Uterus (tissue), 2 donors: ENCODE results near the gene RPS25.

ENCODE experiments used
- POLR2A ChIP-seq, 2 donors: fragments of 450-650 bp; IDR thresholded peaks; one replicate each; pipeline ENCODE4 v1.6.1; 2016; ENCODE audit warnings: antibody characterized with exemption in 2 of 2, mild to moderate bottlenecking in 1 of 2, moderate library complexity in 1 of 2
- TF ChIP-seq, protein P1 (sequence below), 4 experiments: fragments of 200-600 bp in 2 of 4; fragments of 450-650 bp in 2 of 4; sonication (generic) in 2 of 4; IDR thresholded peaks; one replicate each; pipeline ENCODE4 v1.5.1; 2016 to 2019; ENCODE audit warnings: antibody characterized with exemption in 4 of 4, mild to moderate bottlenecking in 2 of 4, moderate library complexity in 1 of 4

DNA sequence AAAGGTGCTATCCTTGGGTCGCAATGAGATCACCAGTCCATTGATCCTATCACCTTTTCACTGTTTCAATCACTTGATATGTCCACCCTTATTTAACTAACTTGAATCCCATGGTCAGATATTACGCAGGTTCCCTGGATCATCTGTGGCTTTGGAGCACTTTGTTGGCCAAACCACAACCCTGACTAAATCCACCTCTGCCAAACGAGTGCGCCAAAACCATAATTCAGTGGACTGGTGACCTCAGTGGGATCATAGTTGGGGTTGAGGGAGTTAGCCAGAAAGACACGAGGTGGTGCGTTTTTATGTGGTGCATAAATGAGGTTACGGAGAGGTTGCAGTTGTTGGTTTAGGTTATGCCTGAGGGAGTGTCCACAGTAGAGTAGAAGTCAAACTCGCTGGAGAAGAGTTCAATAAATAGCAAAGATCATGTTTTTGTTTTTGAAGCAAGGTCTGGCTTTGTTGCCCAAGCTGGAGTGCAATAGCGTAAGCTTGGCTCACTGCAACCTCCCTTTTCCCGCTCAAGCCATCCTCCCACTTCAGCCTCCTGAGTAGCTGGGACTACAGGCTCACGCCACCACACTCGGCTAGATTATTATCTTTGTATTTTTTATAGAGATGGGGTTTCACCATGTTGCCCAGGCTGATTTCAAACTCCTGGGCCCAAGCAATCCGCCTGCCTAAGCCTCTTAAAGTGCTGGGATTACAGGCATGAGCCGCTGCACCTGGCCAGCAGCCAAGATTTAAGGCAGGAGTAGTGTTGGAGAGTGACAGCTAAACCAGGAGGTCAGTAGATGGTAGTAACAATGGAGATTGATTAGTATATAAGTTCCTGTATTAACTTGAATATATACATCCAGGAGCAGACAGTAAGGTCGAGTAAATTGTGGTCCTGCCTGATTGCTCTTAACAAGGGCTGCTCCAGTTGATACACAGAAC, 42.1 kb downstream of the RPS25 start:
- TF ChIP-seq, protein P1, sequence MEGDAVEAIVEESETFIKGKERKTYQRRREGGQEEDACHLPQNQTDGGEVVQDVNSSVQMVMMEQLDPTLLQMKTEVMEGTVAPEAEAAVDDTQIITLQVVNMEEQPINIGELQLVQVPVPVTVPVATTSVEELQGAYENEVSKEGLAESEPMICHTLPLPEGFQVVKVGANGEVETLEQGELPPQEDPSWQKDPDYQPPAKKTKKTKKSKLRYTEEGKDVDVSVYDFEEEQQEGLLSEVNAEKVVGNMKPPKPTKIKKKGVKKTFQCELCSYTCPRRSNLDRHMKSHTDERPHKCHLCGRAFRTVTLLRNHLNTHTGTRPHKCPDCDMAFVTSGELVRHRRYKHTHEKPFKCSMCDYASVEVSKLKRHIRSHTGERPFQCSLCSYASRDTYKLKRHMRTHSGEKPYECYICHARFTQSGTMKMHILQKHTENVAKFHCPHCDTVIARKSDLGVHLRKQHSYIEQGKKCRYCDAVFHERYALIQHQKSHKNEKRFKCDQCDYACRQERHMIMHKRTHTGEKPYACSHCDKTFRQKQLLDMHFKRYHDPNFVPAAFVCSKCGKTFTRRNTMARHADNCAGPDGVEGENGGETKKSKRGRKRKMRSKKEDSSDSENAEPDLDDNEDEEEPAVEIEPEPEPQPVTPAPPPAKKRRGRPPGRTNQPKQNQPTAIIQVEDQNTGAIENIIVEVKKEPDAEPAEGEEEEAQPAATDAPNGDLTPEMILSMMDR (IDR thresholded peaks at IDR 0.05): no peak
- TF ChIP-seq POLR2A (IDR thresholded peaks at IDR 0.05): no peak
